GM12892 (cell line): ENCODE measurements around the gene SHOX.
"Not testable (repeated sequence)": the region's sequence is repeated elsewhere in the genome, so short reads cannot be mapped to it uniquely, and the experiment has no call there.

ENCODE experiments used
- POLR2A ChIP-seq: IDR thresholded peaks from 2 replicates; pipeline ENCODE4 v1.6.1; 2011; ENCODE audit warnings: low read depth, low read length, control low read depth
- POLR2AphosphoS5 ChIP-seq: IDR thresholded peaks from 2 replicates; pipeline ENCODE4 v1.6.1; 2011; ENCODE audit warnings: low read depth, low read length, control low read depth
- TAF1 ChIP-seq: IDR thresholded peaks from 2 replicates; pipeline ENCODE4 v1.6.1; 2011; ENCODE audit warnings: low read depth, mild to moderate bottlenecking, control low read depth, low read length, borderline replicate concordance

GRCh38 chrX:589261-589660, 41.3 kb upstream of the SHOX start:
- not testable (repeated sequence) for TF ChIP-seq POLR2AphosphoS5, TAF1, POLR2A
